Neural cell (in vitro differentiated cells): Measurements from ENCODE around the gene NECTIN4.

Experiments
- CTCF ChIP-seq: fragments of 450-650 bp; IDR thresholded peaks from 2 replicates; pipeline ENCODE4 v1.5.1; 2014; ENCODE audit warnings: antibody characterized with exemption, mild to moderate bottlenecking, moderate library complexity; ENCODE audit not compliant: poor library complexity, severe bottlenecking
- EP300 ChIP-seq: fragments of 450-650 bp; conservative IDR thresholded peaks from 2 replicates; pipeline ENCODE4 v1.6.1; 2014; ENCODE audit warnings: antibody characterized with exemption, mild to moderate bottlenecking, moderate library complexity; ENCODE audit not compliant: poor library complexity, severe bottlenecking
- EZH2 ChIP-seq: fragments of 200-600, 300-800 bp; shearing (Covaris generic), sonication (generic); IDR thresholded peaks from 2 replicates; pipeline ENCODE4 v1.6.1; 2014; ENCODE audit warnings: antibody characterized with exemption, low read length, borderline replicate concordance, mild to moderate bottlenecking; ENCODE audit not compliant: insufficient read depth, poor library complexity, severe bottlenecking
- POLR2AphosphoS5 ChIP-seq: IDR thresholded peaks from 2 replicates; pipeline ENCODE4 v1.6.1; 2012
- RAD21 ChIP-seq: fragments of 450-650 bp; conservative IDR thresholded peaks from 2 replicates; pipeline ENCODE4 v1.6.1; 2014; ENCODE audit warnings: antibody characterized with exemption, mild to moderate bottlenecking, moderate library complexity
- TF ChIP-seq, protein P1 (sequence below): IDR thresholded peaks from 2 replicates; pipeline ENCODE4 v1.6.1; 2012; ENCODE audit warnings: borderline replicate concordance

DNA sequence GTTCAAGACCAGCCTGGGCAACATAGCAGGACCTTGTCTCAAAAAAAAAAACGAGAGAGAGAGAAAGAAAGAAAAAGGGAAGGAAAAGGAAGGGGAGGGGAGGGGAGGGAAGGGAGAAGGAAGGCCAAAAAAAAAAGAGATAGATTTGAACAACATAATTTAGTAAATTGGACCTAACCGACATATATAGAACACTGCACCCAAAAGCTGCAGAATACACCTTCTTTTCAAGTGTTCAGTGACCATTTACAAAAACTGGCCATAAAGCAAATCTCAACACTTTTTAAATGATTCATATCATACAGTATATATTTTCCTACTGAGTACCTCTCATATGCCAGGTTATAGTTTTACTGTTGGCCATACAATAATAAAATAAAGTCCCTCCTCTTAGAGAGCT lies 57.5 kb downstream of the NECTIN4 start:
- TF ChIP-seq CTCF (no peak), RAD21 (no peak), EZH2 (no peak), EP300 (no peak), POLR2AphosphoS5 (no peak)
- TF ChIP-seq, protein P1, sequence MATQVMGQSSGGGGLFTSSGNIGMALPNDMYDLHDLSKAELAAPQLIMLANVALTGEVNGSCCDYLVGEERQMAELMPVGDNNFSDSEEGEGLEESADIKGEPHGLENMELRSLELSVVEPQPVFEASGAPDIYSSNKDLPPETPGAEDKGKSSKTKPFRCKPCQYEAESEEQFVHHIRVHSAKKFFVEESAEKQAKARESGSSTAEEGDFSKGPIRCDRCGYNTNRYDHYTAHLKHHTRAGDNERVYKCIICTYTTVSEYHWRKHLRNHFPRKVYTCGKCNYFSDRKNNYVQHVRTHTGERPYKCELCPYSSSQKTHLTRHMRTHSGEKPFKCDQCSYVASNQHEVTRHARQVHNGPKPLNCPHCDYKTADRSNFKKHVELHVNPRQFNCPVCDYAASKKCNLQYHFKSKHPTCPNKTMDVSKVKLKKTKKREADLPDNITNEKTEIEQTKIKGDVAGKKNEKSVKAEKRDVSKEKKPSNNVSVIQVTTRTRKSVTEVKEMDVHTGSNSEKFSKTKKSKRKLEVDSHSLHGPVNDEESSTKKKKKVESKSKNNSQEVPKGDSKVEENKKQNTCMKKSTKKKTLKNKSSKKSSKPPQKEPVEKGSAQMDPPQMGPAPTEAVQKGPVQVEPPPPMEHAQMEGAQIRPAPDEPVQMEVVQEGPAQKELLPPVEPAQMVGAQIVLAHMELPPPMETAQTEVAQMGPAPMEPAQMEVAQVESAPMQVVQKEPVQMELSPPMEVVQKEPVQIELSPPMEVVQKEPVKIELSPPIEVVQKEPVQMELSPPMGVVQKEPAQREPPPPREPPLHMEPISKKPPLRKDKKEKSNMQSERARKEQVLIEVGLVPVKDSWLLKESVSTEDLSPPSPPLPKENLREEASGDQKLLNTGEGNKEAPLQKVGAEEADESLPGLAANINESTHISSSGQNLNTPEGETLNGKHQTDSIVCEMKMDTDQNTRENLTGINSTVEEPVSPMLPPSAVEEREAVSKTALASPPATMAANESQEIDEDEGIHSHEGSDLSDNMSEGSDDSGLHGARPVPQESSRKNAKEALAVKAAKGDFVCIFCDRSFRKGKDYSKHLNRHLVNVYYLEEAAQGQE = no peak
